DND-41 (cell line): ENCODE measurements around the gene MAGEA1.

Source experiments
- ATAC-seq: fragments of 200-7000 bp; cut with Tn5 transposase; 3 replicates; pipeline ENCODE4 v1.9.1; 2021; ENCODE audit warnings: low read depth; ENCODE audit not compliant: insufficient read depth
- DNase-seq: peaks from one replicate; pipeline ENCODE4 v3.0.0-alpha.2; 2020
- H2AFZ ChIP-seq: 2 replicates; pipeline ENCODE4 v1.6.0; 2012; ENCODE audit warnings: low read depth, low read length
- H3K27ac ChIP-seq: 2 replicates; pipeline ENCODE4 v1.5.1; 2012; ENCODE audit warnings: low read length, inconsistent platforms
- H3K27me3 ChIP-seq: fragments of 200-600 bp; sonication (generic); 2 replicates; pipeline ENCODE4 v1.6.0; 2012; ENCODE audit warnings: low read length, mild to moderate bottlenecking, inconsistent platforms; ENCODE audit not compliant: insufficient read depth, poor library complexity
- H3K36me3 ChIP-seq: 2 replicates; pipeline ENCODE4 v1.5.1; 2012; ENCODE audit warnings: low read length, inconsistent platforms; ENCODE audit not compliant: insufficient read depth
- H3K4me1 ChIP-seq: 2 replicates; pipeline ENCODE4 v1.5.1; 2012; ENCODE audit warnings: mild to moderate bottlenecking, low read length; ENCODE audit not compliant: insufficient read depth
- H3K4me2 ChIP-seq: 2 replicates; pipeline ENCODE4 v1.6.0; 2012; ENCODE audit warnings: mild to moderate bottlenecking, moderate library complexity, low read length, inconsistent platforms; ENCODE audit not compliant: insufficient read depth
- H3K4me3 ChIP-seq, 2 experiments: fragments of 200-600 bp in 1 of 2; shearing (Covaris generic) in 1 of 2; 2 replicates each; pipeline ENCODE4 v1.5.1; 2012 to 2016; ENCODE audit warnings: inconsistent platforms in 2 of 2, low read length in 2 of 2, mild to moderate bottlenecking in 2 of 2, low read depth in 1 of 2, moderate library complexity in 1 of 2
- H3K79me2 ChIP-seq: 2 replicates; pipeline ENCODE4 v1.6.0; 2012; ENCODE audit warnings: low read length, inconsistent platforms; ENCODE audit not compliant: insufficient read depth
- H3K9ac ChIP-seq: 2 replicates; pipeline ENCODE4 v1.6.0; 2012; ENCODE audit warnings: low read depth, mild to moderate bottlenecking, inconsistent platforms, low read length, moderate library complexity
- H3K9me3 ChIP-seq: 2 replicates; pipeline ENCODE4 v1.5.1; 2012; ENCODE audit warnings: low read length, moderate library complexity, mild to moderate bottlenecking, inconsistent platforms; ENCODE audit not compliant: insufficient read depth, severe bottlenecking
- H4K20me1 ChIP-seq: 2 replicates; pipeline ENCODE4 v1.6.0; 2012; ENCODE audit warnings: low read length; ENCODE audit not compliant: insufficient read depth
- CTCF ChIP-seq: IDR thresholded peaks from 2 replicates; pipeline ENCODE4 v1.5.1; 2012; ENCODE audit warnings: borderline replicate concordance, low read length, moderate library complexity, mild to moderate bottlenecking; ENCODE audit not compliant: poor library complexity, severe bottlenecking; ENCODE audit errors: extremely low read depth
- EZH2 ChIP-seq: IDR thresholded peaks from 3 replicates; pipeline ENCODE4 v1.6.1; 2012; ENCODE audit warnings: borderline replicate concordance, low read depth, mild to moderate bottlenecking, moderate library complexity, low read length, inconsistent platforms; ENCODE audit not compliant: severe bottlenecking

Gene MAGEA1

GRCh38 chrX:153206425-153207046 lies 27.5 kb downstream of the MAGEA1 start:
- H3K9me3 ChIP-seq = no peaks in the 10 kb centered on the region
- H3K9ac ChIP-seq = no peak overlapping the region
- TF ChIP-seq CTCF (no peak), EZH2 (no peak)
- H3K4me1 ChIP-seq = no peaks in the 10 kb centered on the region
- no peak overlapping the region for H2AFZ ChIP-seq
- ATAC-seq = no peak
- no peaks in the 10 kb centered on the region for H4K20me1 ChIP-seq
- H3K4me3 ChIP-seq = no peak overlapping the region
- H3K4me2 ChIP-seq = no peak overlapping the region
- no peaks in the 10 kb centered on the region for H3K27me3 ChIP-seq
- no peak overlapping the region for H3K27ac ChIP-seq
- no peaks in the 10 kb centered on the region for H3K36me3 ChIP-seq
- H3K79me2 ChIP-seq = no peaks in the 10 kb centered on the region
- no peak for DNase-seq

GRCh38 chrX:153209347-153209746 lies 30.3 kb downstream of the MAGEA1 start:
- Histone ChIP-seq H3K79me2 (no peaks in the 10 kb centered on the region), H3K27me3 (no peaks in the 10 kb centered on the region), H3K4me1 (no peaks in the 10 kb centered on the region), H3K9ac (no peak overlapping the region), H2AFZ (no peak overlapping the region), H3K4me2 (no peak overlapping the region), H3K4me3 (no peak overlapping the region), H4K20me1 (no peaks in the 10 kb centered on the region), H3K36me3 (no peaks in the 10 kb centered on the region), H3K27ac (no peak overlapping the region), H3K9me3 (no peaks in the 10 kb centered on the region)
- TF ChIP-seq EZH2 = no peak
- no peak for TF ChIP-seq CTCF
- no peak for DNase-seq
- no peak for ATAC-seq

- H3K27me3 ChIP-seq = no peaks in the 10 kb centered on the region
- no peak overlapping the region for H3K27ac ChIP-seq
- no peaks in the 10 kb centered on the region for H3K4me1 ChIP-seq
- no peaks in the 10 kb centered on the region for H3K36me3 ChIP-seq
- DNase-seq = no peak
- no peaks in the 10 kb centered on the region for H3K9me3 ChIP-seq
- no peak overlapping the region for H3K4me2 ChIP-seq
- no peak overlapping the region for H3K4me3 ChIP-seq
- H4K20me1 ChIP-seq = no peaks in the 10 kb centered on the region
- no peak overlapping the region for H3K9ac ChIP-seq
- H3K79me2 ChIP-seq = no peaks in the 10 kb centered on the region
- ATAC-seq = no peak
- no peak overlapping the region for H2AFZ ChIP-seq
- TF ChIP-seq CTCF = no peak
- no peak for TF ChIP-seq EZH2
Observed at GRCh38 chrX:153214934-153215333, 35.9 kb downstream of the MAGEA1 start.
